GM18858 (cell line): Measurements from ENCODE around the gene MEIS3.

Source experiments
- ATAC-seq: cut with Tn5 transposase; IDR thresholded peaks from one replicate; pipeline ENCODE4 v1.9.1; 2021; ENCODE audit not compliant: unreplicated experiment

MEIS3 gene

DNA sequence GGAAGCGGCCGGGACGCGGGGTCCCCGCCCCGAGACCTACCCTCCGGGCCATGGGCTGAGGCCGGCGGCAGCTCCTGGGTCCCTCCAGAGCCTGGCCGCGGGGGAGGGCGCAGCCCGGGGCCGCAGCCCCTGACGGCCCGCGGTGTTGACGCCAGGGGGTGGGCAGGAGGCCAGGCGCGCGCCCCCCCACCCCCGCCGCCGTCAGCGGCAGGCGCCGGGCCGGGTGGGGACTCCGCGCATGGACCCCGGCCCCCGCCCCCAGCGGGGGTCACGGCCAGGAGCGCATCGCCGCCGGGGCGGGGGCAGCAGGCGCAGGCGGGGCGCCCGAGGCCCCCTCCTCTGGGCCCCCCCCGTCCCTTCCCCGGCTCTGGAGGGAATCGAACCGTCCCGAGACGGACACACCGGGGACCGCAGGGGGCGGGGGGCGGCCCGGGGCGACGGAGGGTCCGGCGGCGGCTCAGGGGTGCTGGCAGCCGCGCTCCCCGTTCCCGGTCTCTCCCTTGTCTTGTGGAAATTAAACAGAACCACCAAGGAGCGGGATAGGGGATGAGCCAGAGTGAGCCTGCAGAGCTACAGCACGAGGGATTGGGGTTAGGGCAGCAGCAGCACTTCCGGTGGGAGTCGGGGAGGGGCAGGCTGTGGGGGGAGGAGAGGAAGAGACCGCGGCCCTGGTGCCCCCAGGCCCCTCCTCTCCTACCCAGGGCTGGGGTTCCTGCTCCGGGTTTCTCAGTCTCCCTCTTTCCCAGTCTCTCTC lies at the start of gene MEIS3:
Gene MEIS3 (minus strand): TSS at position 498 of the 754 bp plus-strand sequence. CDS start 446 bp downstream, at position 52.
- ATAC-seq, result no peak

DNA sequence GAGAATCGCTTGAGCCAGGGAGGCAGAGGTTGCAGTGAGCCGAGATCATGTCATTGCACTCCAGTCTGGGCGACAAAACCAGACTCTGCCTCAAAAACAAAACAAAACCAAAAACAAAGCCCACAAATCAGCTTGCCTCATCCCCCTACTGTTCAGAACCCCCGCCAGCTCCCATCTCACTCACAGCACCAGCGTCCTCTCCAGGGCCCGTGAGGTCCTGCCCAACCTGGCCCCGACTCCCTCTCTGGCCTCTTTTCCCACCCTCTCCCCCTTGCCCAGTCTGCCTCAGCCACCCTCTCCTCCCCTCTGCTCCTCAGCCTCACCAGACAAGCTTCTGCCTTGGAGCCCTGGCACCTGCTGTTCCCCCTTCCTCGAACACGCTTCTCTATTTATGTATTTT lies 48.6 kb upstream of the MEIS3 start:
- ATAC-seq, result no peak

GRCh38 chr19:47465957-47466356 lies 46.6 kb upstream of the MEIS3 start:
- ATAC-seq, result no peak

- ATAC-seq, result no peak
Observed at GRCh38 chr19:47464675-47465419, 45.5 kb upstream of the MEIS3 start.

- ATAC-seq, result no peak
Observed at GRCh38 chr19:47461876-47462275, 42.5 kb upstream of the MEIS3 start.

DNA sequence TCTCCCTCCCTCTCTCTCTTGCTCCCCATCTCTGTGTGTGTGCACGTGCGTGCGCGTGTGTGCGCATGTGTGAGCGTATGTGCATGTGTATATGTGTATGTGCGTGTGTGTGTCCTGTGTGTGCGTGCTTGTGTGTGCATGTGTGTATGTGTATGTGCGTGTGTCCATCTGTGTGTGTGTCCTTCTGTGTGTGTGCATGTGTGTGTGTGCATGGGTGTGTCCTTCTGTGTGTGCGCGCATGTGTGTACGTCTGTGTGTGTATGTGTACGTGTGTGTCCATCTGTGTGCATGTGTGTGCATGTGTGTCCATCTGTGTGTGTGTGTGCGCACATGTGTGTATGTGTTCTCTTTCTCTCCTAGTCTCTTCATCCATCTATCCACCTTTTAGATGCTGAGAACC lies 40.1 kb upstream of the MEIS3 start:
- ATAC-seq, result no peak

- ATAC-seq, result no peak
Observed at GRCh38 chr19:47458672-47459071, 39.3 kb upstream of the MEIS3 start.

- no peak for ATAC-seq
Observed at GRCh38 chr19:47456721-47457474, 37.6 kb upstream of the MEIS3 start.

GRCh38 chr19:47450478-47450877 lies 31.2 kb upstream of the MEIS3 start:
- no peak for ATAC-seq

GRCh38 chr19:47448360-47448727 lies 29.0 kb upstream of the MEIS3 start:
- ATAC-seq, result no peak

GRCh38 chr19:47447470-47448359 lies 28.4 kb upstream of the MEIS3 start:
- no peak for ATAC-seq

DNA sequence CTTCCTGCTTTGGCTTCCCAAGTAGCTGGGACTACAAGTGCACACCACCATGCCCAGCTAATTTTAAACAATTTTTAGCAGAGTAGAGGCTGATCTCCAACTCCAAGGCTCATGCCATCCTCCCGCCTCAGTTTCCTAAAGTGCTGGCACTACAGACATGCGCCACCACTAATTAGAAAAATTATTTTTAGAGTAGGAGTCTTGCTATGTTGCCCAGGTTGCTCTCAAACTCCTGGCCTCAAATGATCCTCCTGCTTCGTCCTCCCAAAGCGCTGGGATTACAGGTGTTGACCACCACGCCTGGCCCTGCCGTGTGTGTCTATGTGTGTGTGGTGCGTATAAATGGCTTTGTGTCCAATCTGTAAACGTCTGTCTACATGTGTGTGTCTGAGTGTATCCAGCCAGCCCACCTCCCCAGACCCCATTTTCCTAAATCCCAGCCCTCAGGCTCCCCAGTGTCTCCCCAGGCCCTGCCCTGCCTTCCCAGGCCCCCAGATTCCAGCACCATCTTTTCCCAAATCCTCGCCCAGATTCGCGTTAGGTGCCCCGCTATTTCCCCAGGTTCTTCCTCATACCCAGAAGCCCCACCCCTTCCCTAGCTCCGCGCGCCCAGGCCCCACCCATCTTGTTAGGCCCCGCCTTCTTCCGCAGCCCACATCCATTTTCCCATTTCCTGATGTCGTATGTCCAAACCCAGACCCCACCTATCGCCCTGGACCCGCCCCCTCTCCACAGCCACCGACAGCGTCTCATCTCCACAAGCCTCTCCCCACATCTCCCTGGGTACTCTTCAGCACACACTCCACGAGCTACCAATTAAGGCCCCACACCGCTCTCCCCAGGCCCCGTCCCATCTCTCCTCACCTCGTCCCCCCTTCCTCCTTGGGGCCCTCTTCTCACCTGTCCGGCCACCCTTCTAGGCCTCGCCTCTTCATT lies 27.5 kb upstream of the MEIS3 start:
- no peak for ATAC-seq

DNA sequence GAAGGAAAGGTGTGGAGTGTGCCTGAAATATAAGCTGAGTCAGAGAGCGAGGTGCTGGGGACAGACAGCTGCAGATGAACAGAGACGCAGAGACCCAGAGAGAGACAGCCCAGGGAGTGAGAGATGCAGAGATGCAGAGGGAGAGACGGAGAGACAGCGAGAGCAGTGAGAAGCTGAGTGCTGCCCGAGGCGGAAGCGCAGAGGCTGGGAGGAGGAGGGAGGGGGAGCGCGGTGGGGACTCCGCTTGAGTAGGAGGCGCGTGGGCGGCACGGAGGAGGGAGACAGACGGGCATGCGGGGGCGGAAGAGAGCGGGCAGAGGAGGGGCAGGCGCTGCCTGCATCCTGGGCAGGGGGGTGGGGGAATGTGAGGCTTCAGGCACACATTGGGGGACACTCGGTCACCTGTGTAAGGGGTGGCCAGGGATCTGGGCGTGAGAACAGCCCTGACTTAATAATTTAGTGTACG lies 26.6 kb upstream of the MEIS3 start:
- ATAC-seq, result no peak

DNA sequence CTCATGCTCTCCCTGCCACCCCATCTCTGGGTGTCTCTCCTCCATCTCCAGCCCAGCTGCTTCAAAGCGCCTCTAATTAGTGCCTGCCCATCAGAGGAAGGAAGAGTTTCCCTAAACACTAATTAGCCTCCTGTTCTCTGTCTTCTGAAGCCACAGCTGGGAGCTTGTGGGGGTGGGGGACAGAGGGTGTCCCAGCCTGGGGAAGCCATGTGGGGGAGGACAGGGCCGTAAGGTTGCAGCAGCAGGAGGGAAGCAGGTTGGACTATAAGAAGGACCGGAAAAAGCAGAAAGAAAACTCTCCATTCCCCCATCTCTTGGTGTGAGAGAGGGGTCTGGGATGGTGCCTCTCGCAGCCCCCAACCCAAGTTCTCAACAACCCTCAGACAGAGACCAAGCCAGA lies 26.2 kb upstream of the MEIS3 start:
- no peak for ATAC-seq

DNA sequence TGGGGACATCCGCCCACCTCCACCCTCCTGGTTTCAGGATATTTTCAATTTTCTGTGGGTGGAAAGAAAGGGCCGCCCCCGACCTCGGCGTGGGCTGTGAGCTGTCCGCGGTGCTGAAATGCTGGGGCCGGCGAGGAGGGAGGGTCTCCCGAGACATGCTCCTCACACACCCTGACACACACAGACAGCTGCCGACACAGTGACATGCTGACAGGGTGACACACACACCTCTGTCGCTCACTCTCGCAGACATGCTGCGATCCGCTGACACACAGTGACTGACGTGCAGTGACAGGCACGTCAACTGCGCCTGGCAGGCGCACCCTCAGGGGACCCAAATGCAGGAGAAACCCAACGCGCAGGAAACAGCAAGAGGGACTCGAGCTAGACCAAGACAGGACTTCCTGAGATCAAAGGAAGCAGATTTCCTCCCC lies 25.1 kb upstream of the MEIS3 start:
- ATAC-seq, result no peak

GRCh38 chr19:47443331-47443730 lies 24.0 kb upstream of the MEIS3 start:
- no peak for ATAC-seq

GRCh38 chr19:47438793-47439220 lies 19.5 kb upstream of the MEIS3 start:
- ATAC-seq, result no peak

DNA sequence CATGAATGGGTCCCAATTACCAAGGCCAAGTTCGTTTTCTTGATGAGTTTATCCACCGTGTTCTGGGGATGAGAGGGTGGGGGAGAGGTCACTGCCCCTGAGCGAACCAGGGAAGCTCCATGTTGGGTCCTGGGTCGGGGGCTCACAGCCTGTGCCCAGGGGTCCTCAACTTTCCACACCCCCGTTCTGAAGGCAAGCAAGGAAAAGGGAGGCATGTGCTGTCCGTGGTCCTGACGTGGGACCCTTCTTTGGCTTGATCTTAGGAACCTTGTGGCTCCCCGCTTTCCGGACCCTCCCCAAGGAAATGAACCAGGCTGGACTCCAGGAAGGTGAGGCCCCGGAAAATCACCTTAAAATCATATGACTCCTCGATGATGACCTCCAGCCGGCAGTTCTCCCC lies 18.2 kb upstream of the MEIS3 start:
- ATAC-seq, result no peak

DNA sequence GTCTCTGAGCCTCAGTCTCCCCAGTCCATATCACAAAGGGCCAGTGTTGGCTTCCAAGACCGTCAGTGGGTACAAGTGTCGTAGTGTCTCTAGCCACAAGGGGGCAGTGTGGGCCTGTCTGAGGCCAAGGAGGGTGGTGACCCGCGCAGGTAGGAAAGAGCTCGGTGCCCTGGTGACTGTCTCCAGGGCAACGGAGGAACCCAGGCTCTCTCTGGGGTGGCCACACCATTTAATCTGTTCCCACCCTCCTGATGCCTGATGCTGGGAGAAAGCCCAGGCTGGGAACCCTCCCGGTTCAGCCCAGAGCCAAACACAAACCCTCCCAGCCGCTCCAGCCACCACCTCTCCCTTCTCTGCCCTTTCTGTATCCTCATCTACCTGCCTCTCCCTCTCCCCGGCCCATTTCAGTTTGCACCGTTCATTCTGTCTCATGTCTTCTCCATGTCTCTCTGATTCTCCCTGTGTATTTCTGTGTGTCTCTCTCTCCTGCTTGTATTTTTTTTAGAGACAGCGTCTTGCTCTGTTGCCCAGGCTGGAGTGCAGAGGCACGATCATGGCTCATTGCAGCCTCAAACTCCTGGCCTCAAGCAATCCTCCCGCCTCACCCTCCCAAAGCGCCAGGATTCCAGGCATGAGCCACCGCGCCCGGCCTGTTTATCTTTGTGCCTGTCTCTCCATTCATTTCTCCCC lies 17.5 kb upstream of the MEIS3 start:
- ATAC-seq, result no peak
